ENCODE results near the gene CD163L1.
"Not testable (repeated sequence)": the region's sequence is repeated elsewhere in the genome, so short reads cannot be mapped to it uniquely, and the experiment has no call there.

CD163L1 gene

DNA sequence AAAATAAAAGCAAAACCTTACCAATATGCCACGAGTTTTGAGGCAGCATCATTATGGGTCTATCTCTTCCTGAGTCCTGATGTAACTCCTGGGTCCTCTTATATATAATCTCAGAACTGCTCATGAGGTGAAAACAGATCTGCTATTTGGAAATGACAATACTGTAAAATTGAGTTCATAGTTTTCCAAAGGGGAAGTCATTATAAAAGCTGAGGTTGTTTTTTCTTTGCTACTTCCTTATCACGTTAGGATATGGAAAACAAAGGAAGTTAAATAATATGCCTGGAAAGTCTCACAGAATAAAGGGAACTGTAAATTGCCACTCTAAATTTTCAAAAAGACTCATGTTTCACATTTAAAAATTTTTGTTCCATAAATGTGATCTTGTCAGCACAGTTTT is at the start of gene CD163L1:
Gene CD163L1 (minus strand): TSS at position 78 of the 400 bp plus-strand sequence. CDS start 26 bp downstream, at position 52.
- DNase-seq (ENCODE audit: extremely low read depth in 1 of 2, low read depth in 1 of 2) = no peak

GRCh38 chr12:7493006-7493405 is 49.1 kb upstream of the CD163L1 start:
- DNase-seq (ENCODE audit: extremely low read depth in 1 of 2, low read depth in 1 of 2) = no peak

- DNase-seq (ENCODE audit: extremely low read depth in 1 of 2, low read depth in 1 of 2) = no peak
Measured at GRCh38 chr12:7486512-7486911, 42.6 kb upstream of the CD163L1 start.

DNA sequence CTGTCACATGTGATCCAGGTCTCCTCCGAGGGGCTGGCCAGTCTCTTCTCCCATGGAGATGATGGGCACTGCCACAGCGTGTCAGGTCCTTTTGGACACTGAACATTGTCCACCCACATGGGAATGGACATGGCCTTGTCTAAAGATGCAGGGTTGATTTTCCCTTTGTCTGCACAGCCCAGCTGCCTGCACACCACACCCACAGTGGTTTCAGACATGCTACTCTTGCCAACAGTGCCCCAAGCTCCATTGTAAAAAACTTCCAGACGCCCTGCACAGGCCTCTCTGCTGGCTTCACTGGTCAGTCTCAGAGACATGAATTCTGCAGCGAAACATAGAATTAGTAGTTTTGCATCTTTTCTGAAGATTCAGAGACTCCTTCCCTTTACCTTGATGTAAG is 41.1 kb upstream of the CD163L1 start:
- DNase-seq (ENCODE audit: extremely low read depth in 1 of 2, low read depth in 1 of 2) = no peak

GRCh38 chr12:7483343-7483742 is 39.4 kb upstream of the CD163L1 start:
- no peak for DNase-seq (ENCODE audit: extremely low read depth in 1 of 2, low read depth in 1 of 2)

GRCh38 chr12:7479771-7480170 is 35.8 kb upstream of the CD163L1 start:
- DNase-seq (ENCODE audit: extremely low read depth in 1 of 2, low read depth in 1 of 2) = no peak

GRCh38 chr12:7472060-7472459 is 28.1 kb upstream of the CD163L1 start:
- no peak for DNase-seq (ENCODE audit: extremely low read depth in 1 of 2, low read depth in 1 of 2)

- DNase-seq (ENCODE audit: extremely low read depth in 1 of 2, low read depth in 1 of 2) = peak; percentile 9 to 19
Measured at GRCh38 chr12:7460375-7461259, 16.7 kb upstream of the CD163L1 start.

DNA sequence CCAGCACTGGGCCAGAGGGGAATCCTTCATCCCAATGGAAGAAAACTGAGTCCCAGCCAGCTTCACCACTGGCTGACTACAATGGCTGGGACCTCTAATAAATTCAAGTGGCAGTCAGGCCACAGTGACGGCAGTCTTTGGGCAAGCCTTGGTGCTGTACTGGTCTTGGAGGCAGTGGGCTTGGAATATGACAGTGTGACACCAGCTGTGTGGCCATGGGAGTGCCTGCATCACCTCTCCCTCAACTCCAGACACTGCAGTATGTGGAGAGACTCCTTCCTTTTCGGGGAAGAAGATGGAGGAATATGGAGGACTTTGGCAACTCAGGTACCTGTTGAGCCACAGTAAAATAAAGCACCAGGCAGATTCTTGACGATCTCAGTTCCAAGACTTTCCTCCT is 16.0 kb upstream of the CD163L1 start:
- DNase-seq (ENCODE audit: extremely low read depth in 1 of 2, low read depth in 1 of 2) = no peak

GRCh38 chr12:7451756-7452155 is 7.8 kb upstream of the CD163L1 start:
- no peak for DNase-seq (ENCODE audit: extremely low read depth in 1 of 2, low read depth in 1 of 2)

- DNase-seq (ENCODE audit: extremely low read depth in 1 of 2, low read depth in 1 of 2) = no peak
Measured at GRCh38 chr12:7450667-7451066, 6.7 kb upstream of the CD163L1 start.

DNA sequence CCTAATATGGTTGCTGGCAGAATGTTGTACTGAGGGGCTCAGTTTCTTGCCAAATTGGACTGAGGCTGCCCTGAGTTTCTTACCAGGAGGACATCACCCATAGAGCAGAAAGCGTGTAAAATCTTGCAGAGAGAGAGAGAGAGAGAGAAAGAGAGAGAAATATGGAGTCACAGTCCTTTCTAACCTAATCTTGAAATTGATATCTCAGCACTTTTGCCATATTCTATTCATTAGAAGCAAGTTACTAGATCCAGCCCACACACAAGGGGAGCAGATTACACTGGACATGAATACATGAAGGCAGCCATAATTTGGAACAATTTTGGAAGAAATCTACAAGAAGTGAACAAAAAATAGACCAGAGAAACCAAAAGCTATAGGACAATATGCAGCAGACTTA is 4.1 kb upstream of the CD163L1 start:
- no peak for DNase-seq (ENCODE audit: extremely low read depth in 1 of 2, low read depth in 1 of 2)

DNA sequence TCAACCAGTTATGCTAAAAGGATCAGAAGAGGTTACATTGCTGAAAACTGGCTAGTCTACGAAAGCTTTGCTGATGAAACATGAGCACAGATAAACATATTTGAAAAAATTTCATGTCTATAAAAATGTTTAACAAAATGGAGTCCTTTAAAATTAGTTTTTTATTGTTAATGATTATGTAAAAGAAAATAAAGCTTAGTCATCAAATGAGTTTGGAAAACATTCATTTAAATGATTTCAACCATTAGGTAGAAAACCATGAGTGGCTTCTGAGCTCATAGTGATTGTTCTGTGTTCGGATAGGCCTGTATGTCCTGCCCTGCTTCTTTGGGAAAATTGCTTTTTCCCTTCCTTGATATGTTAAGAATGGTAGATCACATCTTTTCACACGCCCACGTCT is 584 bp upstream of the CD163L1 start:
- DNase-seq (ENCODE audit: extremely low read depth in 1 of 2, low read depth in 1 of 2) = no peak

DNA sequence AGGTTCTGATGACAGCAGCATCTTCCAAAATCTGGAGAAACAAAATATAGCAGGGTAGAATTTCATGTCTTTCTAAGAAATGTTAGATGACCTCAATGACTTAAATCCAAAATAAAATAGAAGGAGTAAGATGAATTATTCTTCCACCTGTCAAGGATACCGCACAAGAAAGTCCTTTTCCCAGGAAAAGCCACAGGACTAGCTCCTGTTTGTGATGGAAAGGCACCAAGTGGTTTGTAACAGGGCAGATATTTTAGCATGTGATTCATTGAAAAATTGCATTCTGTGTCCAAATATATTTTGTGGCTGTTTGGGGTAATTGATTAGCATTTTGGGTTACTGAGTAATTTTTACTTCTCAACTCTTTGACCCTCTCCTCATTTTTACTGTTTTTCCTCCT is 2.7 kb downstream of the CD163L1 start:
- DNase-seq (ENCODE audit: extremely low read depth in 1 of 2, low read depth in 1 of 2) = no peak

DNA sequence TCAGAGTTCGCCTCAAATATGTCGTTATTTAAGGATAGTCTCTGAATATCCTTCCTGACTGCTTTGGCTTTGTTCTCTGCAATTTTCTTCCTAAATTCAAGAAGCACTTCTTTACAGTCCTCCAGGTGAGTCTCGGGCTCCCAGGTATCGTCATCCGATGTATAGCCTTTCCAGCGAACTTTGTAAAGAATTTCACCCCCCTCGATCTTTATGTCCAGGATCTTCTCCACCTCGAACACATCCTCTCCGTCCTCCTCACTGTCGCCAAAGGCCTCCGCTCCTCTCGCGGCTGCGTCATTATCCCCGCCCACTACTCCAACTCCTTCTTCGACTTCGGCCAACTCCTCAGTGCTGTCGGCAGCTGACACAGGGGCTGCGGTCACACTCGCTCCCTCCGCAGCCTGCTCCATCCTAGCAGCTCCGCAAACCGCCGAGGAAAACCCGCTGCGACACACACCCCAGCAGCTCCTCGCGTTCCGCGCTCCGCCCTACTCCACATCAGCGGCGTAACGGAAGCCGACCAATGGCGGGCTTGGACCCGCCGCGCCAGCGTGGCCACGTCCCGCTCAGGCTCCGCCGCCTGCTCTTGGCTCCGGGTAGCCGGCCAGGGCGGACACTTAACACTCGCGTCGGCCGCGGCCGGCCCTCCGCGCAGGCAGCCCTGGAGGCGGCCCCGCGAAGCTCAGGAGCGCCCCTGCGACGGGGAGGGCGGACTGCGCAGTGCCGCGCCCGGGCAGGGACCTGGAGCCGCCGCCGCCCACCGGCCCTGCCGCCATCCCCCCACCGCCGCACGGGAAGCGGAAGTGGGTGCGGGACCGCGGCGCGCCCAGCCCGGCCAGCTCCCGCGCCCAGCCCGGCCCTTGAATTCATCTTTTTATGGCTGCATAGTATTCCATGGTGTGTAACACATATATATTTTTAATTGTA is 4.1 kb downstream of the CD163L1 start:
- no peak for DNase-seq (ENCODE audit: extremely low read depth in 1 of 2, low read depth in 1 of 2)

- not testable (repeated sequence) for DNase-seq (ENCODE audit: extremely low read depth in 1 of 2, low read depth in 1 of 2)
Measured at GRCh38 chr12:7438291-7438995, 5.5 kb downstream of the CD163L1 start.

DNA sequence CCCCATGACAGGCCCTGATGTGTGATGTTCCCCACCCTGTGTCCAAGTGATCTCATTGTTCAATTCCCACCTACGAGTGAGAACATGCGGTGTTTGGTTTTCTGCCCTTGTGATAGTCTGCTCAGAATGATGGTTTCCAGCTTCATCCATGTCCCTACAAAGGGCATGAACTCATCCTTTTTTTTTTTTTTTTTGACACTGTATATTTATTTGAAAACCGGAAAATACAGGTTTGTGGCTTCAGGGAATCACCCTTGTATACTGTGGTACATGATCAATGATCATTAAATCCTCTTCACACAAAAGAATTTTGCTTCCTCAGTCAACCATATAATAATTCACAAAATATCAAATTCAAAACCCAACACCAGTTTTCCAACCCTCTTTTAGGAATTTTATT is 6.5 kb downstream of the CD163L1 start:
- DNase-seq (ENCODE audit: extremely low read depth in 1 of 2, low read depth in 1 of 2) = not testable (repeated sequence)

DNA sequence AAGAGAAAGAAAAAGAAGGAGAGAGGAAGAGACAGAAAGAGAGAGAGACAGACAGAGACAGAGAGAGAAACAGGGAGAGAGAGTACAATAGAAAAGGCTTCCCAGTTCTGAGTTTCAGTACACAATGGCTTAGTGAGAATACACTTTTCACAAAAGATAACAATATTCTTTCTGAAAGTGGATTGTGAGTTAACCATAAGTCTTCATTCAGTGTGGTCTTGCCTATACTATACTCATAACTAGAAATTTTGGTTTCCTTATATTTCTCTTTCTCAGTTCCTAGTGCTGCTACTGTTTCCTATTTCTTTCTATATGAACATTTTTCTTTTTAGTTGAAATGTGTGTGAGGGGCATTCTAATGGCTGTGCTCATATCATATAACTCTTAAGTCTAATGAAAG is 9.3 kb downstream of the CD163L1 start:
- DNase-seq (ENCODE audit: extremely low read depth in 1 of 2, low read depth in 1 of 2) = no peak

DNA sequence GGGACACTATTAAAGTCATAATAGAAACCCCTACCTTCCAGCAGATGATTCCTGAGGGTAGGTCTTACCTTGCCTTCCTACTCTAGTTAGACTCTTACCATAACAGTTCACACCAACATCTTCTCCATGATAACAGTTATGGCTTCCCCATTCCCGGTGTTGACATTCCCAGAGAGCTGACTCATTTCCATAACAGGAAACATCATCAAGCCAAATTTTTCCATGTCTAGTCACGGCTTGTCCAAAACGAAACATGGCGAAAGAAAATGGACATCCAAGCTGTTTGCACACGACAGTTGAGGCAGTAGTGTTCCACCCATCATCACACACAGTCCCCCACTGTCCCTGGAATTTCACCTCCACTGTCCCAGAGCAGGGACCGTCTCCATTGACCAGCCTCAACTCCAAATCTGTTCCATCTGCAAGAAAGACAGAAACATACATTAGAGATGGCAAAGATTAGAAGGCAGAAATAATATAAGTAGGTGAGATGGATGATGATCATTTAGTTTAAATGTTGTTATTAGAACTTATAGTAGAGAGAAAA is 10.6 kb downstream of the CD163L1 start:
- DNase-seq (ENCODE audit: extremely low read depth in 1 of 2, low read depth in 1 of 2) = no peak

DNA sequence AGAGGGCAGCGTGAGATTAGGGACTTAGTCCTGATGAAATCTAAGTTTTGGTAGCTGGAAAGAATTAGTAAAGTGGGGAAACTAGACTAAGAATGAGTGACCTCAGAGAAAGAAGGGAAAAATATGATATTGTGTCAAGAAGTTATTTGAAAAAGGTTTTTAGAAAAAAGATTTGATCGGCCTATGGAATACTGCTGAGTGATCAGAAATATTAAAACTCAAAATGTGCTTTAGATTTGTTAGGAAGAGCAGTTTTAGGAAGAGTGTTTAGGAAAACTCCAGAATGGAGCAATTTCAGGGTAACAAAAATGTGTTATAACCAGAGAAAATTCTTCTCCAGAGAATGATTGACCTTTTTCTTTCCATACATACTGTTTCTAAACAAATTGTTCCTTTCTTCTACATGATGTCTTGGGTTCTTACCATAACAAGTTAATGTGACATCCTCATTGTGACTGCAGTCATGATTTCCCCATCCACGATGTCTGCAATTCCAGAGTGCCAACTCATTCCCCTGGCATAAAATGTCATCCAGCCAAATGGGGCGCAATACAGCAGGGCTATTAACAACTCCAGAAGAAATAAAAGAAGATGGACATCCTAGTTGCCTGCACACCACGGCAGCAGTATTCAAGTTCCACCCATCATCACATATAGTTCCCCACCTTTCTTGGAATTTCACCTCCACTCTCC is 11.8 kb downstream of the CD163L1 start:
- no peak for DNase-seq (ENCODE audit: extremely low read depth in 1 of 2, low read depth in 1 of 2)
